Neural progenitor cell (in vitro differentiated cells): ENCODE data around the gene CYP26A1. TPM values are rescaled to one million over a fixed set of nuclear protein-coding genes. Genes with fewer than 3 reads are reported as not detected.

ENCODE experiments used
- DNase-seq: peaks from one replicate; pipeline ENCODE4 v3.0.0-alpha.2; 2016; ENCODE audit warnings: low spot score
- H2AFZ ChIP-seq: fragments of 200-600 bp; sonication (generic); replicated peaks from 2 replicates; pipeline ENCODE4 v1.6.1; 2016; ENCODE audit warnings: antibody characterized with exemption
- H3F3A ChIP-seq: fragments of 200-600 bp; sonication (generic); 2 replicates; pipeline ENCODE4 v1.6.1; 2016; ENCODE audit warnings: antibody characterized with exemption, low read depth
- H3K27ac ChIP-seq: fragments of 200-600 bp; sonication (generic); 2 replicates; pipeline ENCODE4 v1.5.1; 2016; ENCODE audit warnings: mild to moderate bottlenecking
- H3K27me3 ChIP-seq: fragments of 200-600 bp; sonication (generic); 2 replicates; pipeline ENCODE4 v1.6.1; 2016; ENCODE audit warnings: mild to moderate bottlenecking, moderate library complexity
- H3K36me3 ChIP-seq: fragments of 200-600 bp; sonication (generic); 2 replicates; pipeline ENCODE4 v1.5.1; 2016
- H3K4me1 ChIP-seq: fragments of 200-600 bp; sonication (generic); 2 replicates; pipeline ENCODE4 v1.6.1; 2016; ENCODE audit warnings: mixed run types
- H3K4me2 ChIP-seq: fragments of 200-600 bp; sonication (generic); 2 replicates; pipeline ENCODE4 v1.6.1; 2016
- H3K4me3 ChIP-seq: fragments of 200-600 bp; sonication (generic); 2 replicates; pipeline ENCODE4 v1.5.1; 2016
- H3K79me2 ChIP-seq: fragments of 200-600 bp; sonication (generic); 2 replicates; pipeline ENCODE4 v1.6.1; 2016; ENCODE audit warnings: low read depth
- H3K9ac ChIP-seq: fragments of 200-600 bp; sonication (generic); 2 replicates; pipeline ENCODE4 v1.6.1; 2016
- H3K9me3 ChIP-seq: fragments of 200-600 bp; sonication (generic); 2 replicates; pipeline ENCODE4 v1.5.1; 2016; ENCODE audit warnings: low read depth
- H4K20me1 ChIP-seq: fragments of 200-600 bp; sonication (generic); 2 replicates; pipeline ENCODE4 v1.6.1; 2016; ENCODE audit warnings: low read depth
- H3K27ac Mint-ChIP-seq: 3 replicates; pipeline ENCODE4 v1.8.0; 2021; ENCODE audit warnings: mixed read lengths
- H3K27me3 Mint-ChIP-seq: 2 replicates; pipeline ENCODE4 v1.8.0; 2022; ENCODE audit warnings: low read depth, mild to moderate bottlenecking, inconsistent platforms, moderate library complexity, mixed read lengths; ENCODE audit not compliant: insufficient read depth
- H3K36me3 Mint-ChIP-seq: 3 replicates; pipeline ENCODE4 v1.8.0; 2021; ENCODE audit warnings: mixed read lengths
- H3K4me1 Mint-ChIP-seq: 3 replicates; pipeline ENCODE4 v1.8.0; 2021; ENCODE audit warnings: mixed read lengths
- H3K4me3 Mint-ChIP-seq: 3 replicates; pipeline ENCODE4 v1.8.0; 2021; ENCODE audit warnings: mild to moderate bottlenecking, moderate library complexity, mixed read lengths
- H3K9me3 Mint-ChIP-seq: 3 replicates; pipeline ENCODE4 v1.8.0; 2020; ENCODE audit warnings: mixed read lengths
- EZH2 ChIP-seq: fragments of 200-600 bp; sonication (generic); IDR thresholded peaks from 2 replicates; pipeline ENCODE4 v1.6.1; 2017; ENCODE audit warnings: antibody characterized with exemption, mild to moderate bottlenecking, moderate library complexity
- EZH2phosphoT487 ChIP-seq: fragments of 200-600 bp; sonication (generic); IDR thresholded peaks from 2 replicates; pipeline ENCODE4 v1.6.1; 2017; ENCODE audit warnings: antibody characterized with exemption
- total RNA-seq: library from RNA; depleted of rRNA; stranded (reverse); fragments of >200 nt; gene quantifications from 2 replicates; pipeline ENCODE4 v1.2.3, GENCODE V29; 2015; ENCODE audit warnings: low replicate concordance
- TF ChIP-seq, protein P1 (sequence below): fragments of 200-600 bp; sonication (generic); IDR thresholded peaks from 2 replicates; pipeline ENCODE4 v1.5.1; 2017; ENCODE audit warnings: antibody characterized with exemption, mild to moderate bottlenecking

The CYP26A1 gene
- total RNA-seq, 1 donor from 2014 or later = 6.7 TPM

DNA sequence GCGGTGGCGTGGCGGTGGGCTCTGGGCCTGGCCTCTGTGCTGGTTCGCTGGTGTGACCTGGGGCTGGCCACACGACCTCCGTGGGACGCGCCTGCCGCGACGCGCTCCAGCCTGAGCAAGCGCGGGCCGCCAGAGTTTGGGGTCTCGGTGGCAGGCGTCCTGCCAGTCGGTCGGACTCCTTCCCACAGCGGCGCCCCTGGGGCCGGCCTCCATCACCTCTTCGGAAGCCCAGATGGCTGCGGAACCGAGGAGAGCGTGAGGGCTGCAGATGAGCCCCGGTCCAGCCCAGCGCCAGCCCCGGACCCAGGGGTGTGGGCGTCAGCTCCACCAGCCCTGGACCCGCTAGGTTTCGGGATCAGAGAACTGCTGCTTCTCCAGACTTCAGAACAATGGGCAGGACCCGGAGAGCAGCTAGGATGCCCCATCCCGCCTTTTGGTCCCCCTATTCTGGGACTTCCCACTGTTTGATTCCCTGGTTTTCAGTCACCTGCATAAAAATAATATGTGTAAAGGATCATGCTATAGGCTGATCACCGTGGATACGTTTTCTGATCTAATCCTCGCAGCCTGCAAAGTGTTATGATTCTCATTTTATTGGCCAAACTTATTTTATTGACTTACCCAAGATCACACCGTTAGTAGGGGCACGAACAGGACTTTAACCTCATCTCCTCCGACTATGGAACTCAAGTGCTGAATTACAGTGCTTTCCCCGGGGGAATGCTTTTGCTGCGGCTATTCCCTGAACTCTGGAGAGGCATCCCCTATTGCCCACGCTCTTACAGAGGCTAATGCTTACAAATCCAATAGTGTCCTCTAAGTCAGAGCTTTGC is 10.3 kb upstream of the CYP26A1 start:
- Mint-ChIP-seq H3K4me1 (peaks cover 10% of the 10 kb centered on the region), H3K27ac (no peak overlapping the region), H3K4me3 (peak overlapping the region; percentile 12), H3K27me3 (peaks cover 66% of the 10 kb centered on the region), H3K9me3 (peaks cover 14% of the 10 kb centered on the region), H3K36me3 (peaks cover 20% of the 10 kb centered on the region)
- no peak overlapping the region for H2AFZ ChIP-seq
- H3K79me2 ChIP-seq = no peaks in the 10 kb centered on the region
- H4K20me1 ChIP-seq = peaks cover 21% of the 10 kb centered on the region
- no peak for DNase-seq
- H3K27ac ChIP-seq = no peak overlapping the region
- no peaks in the 10 kb centered on the region for H3K9me3 ChIP-seq
- no peak overlapping the region for H3K4me3 ChIP-seq
- H3F3A ChIP-seq = peaks cover 17% of the 10 kb centered on the region
- H3K4me2 ChIP-seq = peak overlapping the region; percentile 27
- no peak overlapping the region for H3K9ac ChIP-seq
- peaks cover 4% of the 10 kb centered on the region for H3K4me1 ChIP-seq
- peaks cover 94% of the 10 kb centered on the region for H3K27me3 ChIP-seq
- H3K36me3 ChIP-seq = no peaks in the 10 kb centered on the region
- TF ChIP-seq, protein P1, sequence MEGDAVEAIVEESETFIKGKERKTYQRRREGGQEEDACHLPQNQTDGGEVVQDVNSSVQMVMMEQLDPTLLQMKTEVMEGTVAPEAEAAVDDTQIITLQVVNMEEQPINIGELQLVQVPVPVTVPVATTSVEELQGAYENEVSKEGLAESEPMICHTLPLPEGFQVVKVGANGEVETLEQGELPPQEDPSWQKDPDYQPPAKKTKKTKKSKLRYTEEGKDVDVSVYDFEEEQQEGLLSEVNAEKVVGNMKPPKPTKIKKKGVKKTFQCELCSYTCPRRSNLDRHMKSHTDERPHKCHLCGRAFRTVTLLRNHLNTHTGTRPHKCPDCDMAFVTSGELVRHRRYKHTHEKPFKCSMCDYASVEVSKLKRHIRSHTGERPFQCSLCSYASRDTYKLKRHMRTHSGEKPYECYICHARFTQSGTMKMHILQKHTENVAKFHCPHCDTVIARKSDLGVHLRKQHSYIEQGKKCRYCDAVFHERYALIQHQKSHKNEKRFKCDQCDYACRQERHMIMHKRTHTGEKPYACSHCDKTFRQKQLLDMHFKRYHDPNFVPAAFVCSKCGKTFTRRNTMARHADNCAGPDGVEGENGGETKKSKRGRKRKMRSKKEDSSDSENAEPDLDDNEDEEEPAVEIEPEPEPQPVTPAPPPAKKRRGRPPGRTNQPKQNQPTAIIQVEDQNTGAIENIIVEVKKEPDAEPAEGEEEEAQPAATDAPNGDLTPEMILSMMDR = no peak
- TF ChIP-seq EZH2 = peak; percentile 42

DNA sequence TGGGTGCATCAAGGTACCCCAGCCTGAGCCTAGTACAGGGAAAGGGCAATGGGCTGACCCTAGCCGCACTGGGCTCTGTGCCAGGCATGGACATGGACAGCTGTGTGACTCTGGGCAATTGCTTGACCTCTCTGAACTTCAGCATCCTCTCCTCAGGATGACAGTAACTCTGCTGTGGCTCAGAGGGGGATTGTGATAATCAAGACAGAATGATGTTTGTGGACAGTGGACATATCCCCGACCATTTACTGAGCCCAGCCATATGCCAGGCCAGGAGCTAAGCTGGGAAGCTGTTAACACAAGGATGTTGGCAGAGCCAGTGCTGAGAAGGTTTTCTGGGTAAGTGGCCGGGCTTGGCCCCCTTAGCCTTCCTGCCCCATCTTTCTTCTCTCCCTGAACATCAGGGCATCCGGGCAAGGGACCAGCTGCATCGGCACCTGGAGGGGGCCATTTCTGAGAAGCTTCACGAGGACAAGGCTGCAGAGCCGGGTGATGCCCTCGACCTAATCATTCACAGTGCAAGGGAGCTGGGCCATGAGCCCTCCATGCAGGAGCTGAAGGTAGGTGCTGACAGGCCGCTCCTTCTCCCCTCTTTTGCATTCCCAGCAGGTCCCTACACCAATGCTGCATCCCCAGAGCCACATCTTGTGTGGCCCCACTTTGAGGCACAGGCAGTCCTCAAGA is 9.6 kb upstream of the CYP26A1 start:
- Mint-ChIP-seq H3K9me3 (peaks cover 16% of the 10 kb centered on the region), H3K27ac (no peak overlapping the region), H3K27me3 (peaks cover 72% of the 10 kb centered on the region), H3K36me3 (peaks cover 16% of the 10 kb centered on the region), H3K4me3 (peak overlapping the region; percentile 12), H3K4me1 (peaks cover 15% of the 10 kb centered on the region)
- Histone ChIP-seq H3K79me2 (no peaks in the 10 kb centered on the region), H3K9me3 (no peaks in the 10 kb centered on the region), H3K27me3 (peaks cover 100% of the 10 kb centered on the region), H3K4me2 (no peak overlapping the region), H3F3A (peaks cover 17% of the 10 kb centered on the region), H4K20me1 (peaks cover 24% of the 10 kb centered on the region), H3K4me1 (peaks cover 4% of the 10 kb centered on the region), H2AFZ (no peak overlapping the region), H3K4me3 (no peak overlapping the region), H3K9ac (no peak overlapping the region), H3K27ac (no peak overlapping the region), H3K36me3 (no peaks in the 10 kb centered on the region)
- DNase-seq = no peak
- TF ChIP-seq, protein P1 = no peak
- no peak for TF ChIP-seq EZH2phosphoT487
- TF ChIP-seq EZH2 = no peak

DNA sequence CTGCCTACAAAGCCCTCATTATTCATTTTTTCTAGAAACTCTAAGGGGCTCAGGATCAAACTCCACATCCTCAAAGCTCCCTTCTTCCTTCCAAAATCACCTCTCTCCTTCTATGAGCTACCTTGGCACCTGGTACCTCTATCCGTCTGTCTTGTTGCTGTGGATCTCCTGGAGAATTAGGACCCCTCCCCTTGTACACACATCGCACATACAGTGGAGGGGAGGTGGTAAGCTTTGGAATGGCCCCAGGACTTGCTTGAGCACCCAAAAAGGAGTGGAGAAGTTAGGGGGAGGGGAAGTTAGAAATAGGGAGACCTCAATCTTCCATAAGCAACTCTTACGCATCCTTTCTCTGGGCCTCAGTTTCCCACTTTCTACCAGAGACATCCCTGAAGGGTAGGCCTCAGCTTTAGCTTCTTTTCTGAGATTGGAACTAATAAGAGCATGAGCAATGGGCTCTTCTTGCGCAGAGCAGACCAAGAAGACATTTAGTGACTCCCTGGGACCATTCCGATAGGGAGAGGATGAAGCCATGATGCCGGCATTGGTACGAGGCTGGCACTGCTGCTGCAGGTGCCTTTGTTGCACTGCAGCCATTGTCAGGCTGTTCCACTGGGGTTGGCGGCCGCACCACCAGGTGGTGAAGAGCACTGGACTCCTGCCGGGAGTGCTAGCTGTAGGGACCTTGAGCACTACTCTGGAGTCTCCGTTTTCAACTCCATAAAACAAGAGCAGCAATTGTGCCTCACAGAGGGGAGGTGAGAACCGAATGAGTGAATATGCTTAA is 8.6 kb upstream of the CYP26A1 start:
- no peak overlapping the region for H3K27ac Mint-ChIP-seq
- H3K9me3 Mint-ChIP-seq = peaks cover 7% of the 10 kb centered on the region
- Histone ChIP-seq H3K4me2 (peak overlapping the region; percentile 68), H4K20me1 (peaks cover 33% of the 10 kb centered on the region), H3K36me3 (no peaks in the 10 kb centered on the region), H3K4me3 (peak overlapping the region; percentile 40), H3K27me3 (peaks cover 100% of the 10 kb centered on the region), H3F3A (peaks cover 17% of the 10 kb centered on the region), H3K4me1 (peaks cover 4% of the 10 kb centered on the region), H3K9me3 (no peaks in the 10 kb centered on the region), H3K79me2 (no peaks in the 10 kb centered on the region), H2AFZ (no peak overlapping the region), H3K27ac (no peak overlapping the region), H3K9ac (no peak overlapping the region)
- peaks cover 69% of the 10 kb centered on the region for H3K27me3 Mint-ChIP-seq
- peak overlapping the region; percentile 82 for H3K4me3 Mint-ChIP-seq
- DNase-seq = no peak
- H3K4me1 Mint-ChIP-seq = peaks cover 14% of the 10 kb centered on the region
- H3K36me3 Mint-ChIP-seq = peaks cover 6% of the 10 kb centered on the region
- no peak for TF ChIP-seq EZH2phosphoT487
- TF ChIP-seq EZH2 = no peak
- TF ChIP-seq, protein P1 = no peak
